HepG2 (cell line): ENCODE results near the gene IL11RA.

Experiments
- ATF4 ChIP-seq, 2 experiments: fragments of 450-650 bp in 1 of 2; sonication (generic) in 1 of 2; formaldehyde crosslinking; IDR thresholded peaks; 2 replicates each; pipeline versions ENCODE4 v1.5.0 to v1.8.0; 2020 to 2022; ENCODE audit warnings: mild to moderate bottlenecking in 1 of 2, missing genetic modification reagents in 1 of 2
- CTCF ChIP-seq: sonication (generic); formaldehyde crosslinking; IDR thresholded peaks from 2 replicates; pipeline ENCODE4 v1.5.0; 2020; ENCODE audit warnings: mild to moderate bottlenecking, missing genetic modification reagents, moderate library complexity
- HNF4G ChIP-seq, 2 experiments: sonication (generic) in 1 of 2; formaldehyde crosslinking in 1 of 2; IDR thresholded peaks; 2 replicates each; pipeline versions ENCODE4 v1.4.0 to v1.6.1; 2011 to 2020; ENCODE audit warnings: borderline replicate concordance in 2 of 2, low read depth in 2 of 2, mild to moderate bottlenecking in 2 of 2, low read length in 1 of 2, missing genetic modification reagents in 1 of 2, moderate library complexity in 1 of 2
- PHB2 ChIP-seq: fragments of 450-650 bp; IDR thresholded peaks from 2 replicates; pipeline ENCODE4 v1.6.1; 2018; ENCODE audit not compliant: partially characterized antibody
- RFX5 ChIP-seq: IDR thresholded peaks from 2 replicates; pipeline ENCODE4 v1.6.1; 2011; ENCODE audit warnings: low read depth, low read length, improper control_type of control experiment
- THAP11 ChIP-seq: IDR thresholded peaks from 2 replicates; pipeline ENCODE4 v1.6.1; 2016; ENCODE audit warnings: missing biosample characterization, missing genetic modification reagents
- YY1 ChIP-seq: IDR thresholded peaks from 2 replicates; pipeline ENCODE4 v1.6.1; 2011; ENCODE audit warnings: low read length, low read depth, moderate library complexity, mild to moderate bottlenecking; ENCODE audit not compliant: insufficient read depth, insufficient replicate concordance
- ZNF615 ChIP-seq: sonication (generic); formaldehyde crosslinking; IDR thresholded peaks from 2 replicates; pipeline ENCODE4 v1.5.0; 2020; ENCODE audit warnings: mild to moderate bottlenecking, missing genetic modification reagents, borderline replicate concordance
- ZNF616 ChIP-seq: sonication (generic); formaldehyde crosslinking; IDR thresholded peaks from 2 replicates; pipeline ENCODE4 v1.5.0; 2020; ENCODE audit warnings: low read depth, mild to moderate bottlenecking, missing genetic modification reagents
- ZNF841 ChIP-seq: sonication (generic); formaldehyde crosslinking; IDR thresholded peaks from 2 replicates; pipeline ENCODE4 v1.8.1; 2023; ENCODE audit warnings: missing genetic modification reagents, borderline replicate concordance
- TF ChIP-seq, protein P1 (sequence below): sonication (generic); formaldehyde crosslinking; IDR thresholded peaks from 2 replicates; pipeline ENCODE4 v1.8.0; 2022; ENCODE audit warnings: mild to moderate bottlenecking, missing genetic modification reagents; ENCODE audit not compliant: insufficient replicate concordance
- TF ChIP-seq, protein P2 (sequence below), 2 experiments: IDR thresholded peaks; 2 replicates each; pipeline ENCODE4 v1.6.1; 2011 to 2012; ENCODE audit warnings: low read length in 2 of 2, borderline replicate concordance in 1 of 2, low read depth in 1 of 2, mild to moderate bottlenecking in 1 of 2, moderate library complexity in 1 of 2

DNA sequence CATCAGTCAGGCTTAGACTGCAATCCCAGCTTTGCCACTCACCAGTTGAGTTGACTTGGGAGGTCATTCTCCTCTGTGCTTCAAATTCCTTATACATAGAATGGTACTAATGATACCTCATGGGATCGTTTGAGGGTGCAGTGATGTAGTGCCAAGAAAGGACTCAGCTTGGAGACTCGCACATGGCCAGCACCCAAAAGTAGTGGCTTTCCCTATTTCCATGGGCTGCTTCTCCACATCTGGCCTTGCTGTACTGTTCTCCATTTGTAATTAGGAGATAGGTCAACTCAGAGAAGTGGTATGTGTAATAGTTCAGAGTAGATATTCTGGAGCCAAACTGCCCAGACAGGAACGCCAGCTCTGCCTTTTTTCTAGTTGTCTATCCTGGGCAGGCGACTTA, 33.6 kb downstream of the IL11RA start:
- TF ChIP-seq CTCF, result no peak
- no peak for TF ChIP-seq RFX5
- no peak for TF ChIP-seq PHB2
- TF ChIP-seq ZNF841 (CRISPR knock-in tag), result no peak
- no peak for TF ChIP-seq HNF4G (IDR thresholded peaks at IDR 0.05; ENCODE audit: borderline replicate concordance, low read depth, low read length)
- TF ChIP-seq HNF4G (CRISPR knock-in tag; IDR thresholded peaks at IDR 0.05; ENCODE audit: borderline replicate concordance, low read depth), result no peak
- TF ChIP-seq ZNF616 (CRISPR knock-in tag), result no peak
- no peak for TF ChIP-seq YY1
- no peak for TF ChIP-seq ZNF615 (CRISPR knock-in tag)
- no peak for TF ChIP-seq THAP11 (CRISPR knock-in tag)
- TF ChIP-seq, protein P1, sequence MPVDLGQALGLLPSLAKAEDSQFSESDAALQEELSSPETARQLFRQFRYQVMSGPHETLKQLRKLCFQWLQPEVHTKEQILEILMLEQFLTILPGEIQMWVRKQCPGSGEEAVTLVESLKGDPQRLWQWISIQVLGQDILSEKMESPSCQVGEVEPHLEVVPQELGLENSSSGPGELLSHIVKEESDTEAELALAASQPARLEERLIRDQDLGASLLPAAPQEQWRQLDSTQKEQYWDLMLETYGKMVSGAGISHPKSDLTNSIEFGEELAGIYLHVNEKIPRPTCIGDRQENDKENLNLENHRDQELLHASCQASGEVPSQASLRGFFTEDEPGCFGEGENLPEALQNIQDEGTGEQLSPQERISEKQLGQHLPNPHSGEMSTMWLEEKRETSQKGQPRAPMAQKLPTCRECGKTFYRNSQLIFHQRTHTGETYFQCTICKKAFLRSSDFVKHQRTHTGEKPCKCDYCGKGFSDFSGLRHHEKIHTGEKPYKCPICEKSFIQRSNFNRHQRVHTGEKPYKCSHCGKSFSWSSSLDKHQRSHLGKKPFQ (CRISPR knock-in tag), result no peak
- TF ChIP-seq, protein P2, sequence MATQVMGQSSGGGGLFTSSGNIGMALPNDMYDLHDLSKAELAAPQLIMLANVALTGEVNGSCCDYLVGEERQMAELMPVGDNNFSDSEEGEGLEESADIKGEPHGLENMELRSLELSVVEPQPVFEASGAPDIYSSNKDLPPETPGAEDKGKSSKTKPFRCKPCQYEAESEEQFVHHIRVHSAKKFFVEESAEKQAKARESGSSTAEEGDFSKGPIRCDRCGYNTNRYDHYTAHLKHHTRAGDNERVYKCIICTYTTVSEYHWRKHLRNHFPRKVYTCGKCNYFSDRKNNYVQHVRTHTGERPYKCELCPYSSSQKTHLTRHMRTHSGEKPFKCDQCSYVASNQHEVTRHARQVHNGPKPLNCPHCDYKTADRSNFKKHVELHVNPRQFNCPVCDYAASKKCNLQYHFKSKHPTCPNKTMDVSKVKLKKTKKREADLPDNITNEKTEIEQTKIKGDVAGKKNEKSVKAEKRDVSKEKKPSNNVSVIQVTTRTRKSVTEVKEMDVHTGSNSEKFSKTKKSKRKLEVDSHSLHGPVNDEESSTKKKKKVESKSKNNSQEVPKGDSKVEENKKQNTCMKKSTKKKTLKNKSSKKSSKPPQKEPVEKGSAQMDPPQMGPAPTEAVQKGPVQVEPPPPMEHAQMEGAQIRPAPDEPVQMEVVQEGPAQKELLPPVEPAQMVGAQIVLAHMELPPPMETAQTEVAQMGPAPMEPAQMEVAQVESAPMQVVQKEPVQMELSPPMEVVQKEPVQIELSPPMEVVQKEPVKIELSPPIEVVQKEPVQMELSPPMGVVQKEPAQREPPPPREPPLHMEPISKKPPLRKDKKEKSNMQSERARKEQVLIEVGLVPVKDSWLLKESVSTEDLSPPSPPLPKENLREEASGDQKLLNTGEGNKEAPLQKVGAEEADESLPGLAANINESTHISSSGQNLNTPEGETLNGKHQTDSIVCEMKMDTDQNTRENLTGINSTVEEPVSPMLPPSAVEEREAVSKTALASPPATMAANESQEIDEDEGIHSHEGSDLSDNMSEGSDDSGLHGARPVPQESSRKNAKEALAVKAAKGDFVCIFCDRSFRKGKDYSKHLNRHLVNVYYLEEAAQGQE (IDR thresholded peaks at IDR 0.05; ENCODE audit: borderline replicate concordance in 1 of 2, low read depth in 1 of 2, low read length in 2 of 2), result no peak
- no peak for TF ChIP-seq ATF4 (CRISPR knock-in tag; IDR thresholded peaks at IDR 0.05)
